ENCODE results near the gene STAG1. TPM values are rescaled to one million over a fixed set of nuclear protein-coding genes. Genes with fewer than 3 reads are reported as not detected.
"Not testable (repeated sequence)": the region's sequence is repeated elsewhere in the genome, so short reads cannot be mapped to it uniquely, and the experiment has no call there.

Gene STAG1
- total RNA-seq, 1 donor, result 58.6 TPM

DNA sequence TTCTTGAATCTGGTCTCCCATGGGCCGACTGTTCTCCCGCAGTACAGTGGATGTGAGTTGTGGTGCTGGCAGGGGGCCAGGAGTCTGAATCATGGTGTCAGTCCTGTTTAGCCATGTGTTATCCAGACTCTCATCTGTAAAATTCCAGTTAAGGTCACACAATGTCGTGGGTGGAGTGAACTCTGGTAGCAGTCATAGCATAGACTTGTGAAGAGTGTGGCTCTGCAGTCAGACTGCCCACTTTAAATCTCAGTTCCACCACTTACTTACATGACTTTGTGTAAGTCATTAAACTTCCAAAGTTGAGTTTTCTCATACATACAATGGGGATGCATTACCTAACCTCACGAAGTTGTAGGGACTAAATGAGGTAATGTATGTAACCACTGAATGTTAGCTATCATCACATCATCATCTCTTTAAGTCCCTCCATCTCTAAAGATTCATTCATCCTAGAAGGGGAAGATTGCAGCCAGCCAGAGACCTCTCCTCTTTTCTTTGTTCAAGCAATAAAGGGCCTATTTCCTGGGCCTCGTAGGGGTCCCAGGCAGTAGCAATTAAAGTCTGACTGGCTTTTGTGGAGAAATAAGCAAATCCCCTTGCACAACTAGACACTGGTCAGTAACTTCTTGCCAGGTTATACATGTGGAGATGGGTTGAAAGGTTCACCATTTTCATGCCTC, 408.2 kb downstream of the STAG1 start:
- Histone ChIP-seq H2AFZ (ENCODE audit: low read length) (no peak overlapping the region), H4K20me1 (ENCODE audit: insufficient read depth, low read length) (no peaks in the 10 kb centered on the region), H3K27ac (ENCODE audit: low read depth, low read length) (peak overlapping the region; percentile 78), H3K27me3 (ENCODE audit: insufficient read depth, low read length) (no peaks in the 10 kb centered on the region), H3K4me3 (ENCODE audit: insufficient read depth, low read length) (peak overlapping the region; percentile 12), H3K9me3 (ENCODE audit: low read depth, low read length) (no peaks in the 10 kb centered on the region), H3K4me1 (ENCODE audit: insufficient read depth, low read length) (peaks cover 16% of the 10 kb centered on the region), H3K36me3 (ENCODE audit: insufficient read depth, low read length) (peaks cover 3% of the 10 kb centered on the region), H3K79me2 (ENCODE audit: insufficient read depth, low read length) (no peaks in the 10 kb centered on the region), H3K4me2 (ENCODE audit: insufficient read depth, low read length) (peak overlapping the region; percentile 21)
- TF ChIP-seq, protein P1, sequence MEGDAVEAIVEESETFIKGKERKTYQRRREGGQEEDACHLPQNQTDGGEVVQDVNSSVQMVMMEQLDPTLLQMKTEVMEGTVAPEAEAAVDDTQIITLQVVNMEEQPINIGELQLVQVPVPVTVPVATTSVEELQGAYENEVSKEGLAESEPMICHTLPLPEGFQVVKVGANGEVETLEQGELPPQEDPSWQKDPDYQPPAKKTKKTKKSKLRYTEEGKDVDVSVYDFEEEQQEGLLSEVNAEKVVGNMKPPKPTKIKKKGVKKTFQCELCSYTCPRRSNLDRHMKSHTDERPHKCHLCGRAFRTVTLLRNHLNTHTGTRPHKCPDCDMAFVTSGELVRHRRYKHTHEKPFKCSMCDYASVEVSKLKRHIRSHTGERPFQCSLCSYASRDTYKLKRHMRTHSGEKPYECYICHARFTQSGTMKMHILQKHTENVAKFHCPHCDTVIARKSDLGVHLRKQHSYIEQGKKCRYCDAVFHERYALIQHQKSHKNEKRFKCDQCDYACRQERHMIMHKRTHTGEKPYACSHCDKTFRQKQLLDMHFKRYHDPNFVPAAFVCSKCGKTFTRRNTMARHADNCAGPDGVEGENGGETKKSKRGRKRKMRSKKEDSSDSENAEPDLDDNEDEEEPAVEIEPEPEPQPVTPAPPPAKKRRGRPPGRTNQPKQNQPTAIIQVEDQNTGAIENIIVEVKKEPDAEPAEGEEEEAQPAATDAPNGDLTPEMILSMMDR (IDR thresholded peaks at IDR 0.05; ENCODE audit: extremely low read depth, low read depth, low read length), result no peak
- DNase-seq (ENCODE audit: insufficient read length, low spot score, missing footprints), result peak; percentile 72

DNA sequence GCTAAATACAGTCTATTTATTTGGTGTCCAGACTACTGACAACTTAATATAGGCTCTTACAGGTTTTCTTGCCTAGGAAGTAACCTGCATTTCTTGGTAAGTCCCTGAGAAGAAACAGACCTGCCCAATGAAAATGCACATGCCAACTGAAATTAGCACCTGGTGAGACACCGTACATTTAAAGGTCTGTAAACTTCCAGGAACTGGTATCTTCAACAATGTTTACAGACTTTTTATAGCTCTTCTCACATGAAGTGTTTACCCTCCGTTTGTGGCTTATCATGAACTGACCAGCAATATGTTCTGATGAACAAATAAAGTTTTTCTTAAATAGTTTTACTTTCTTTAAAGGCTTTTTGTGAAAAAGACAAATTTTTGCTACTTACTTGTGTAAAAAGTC, 408.7 kb downstream of the STAG1 start:
- no peaks in the 10 kb centered on the region for H3K9me3 ChIP-seq (ENCODE audit: low read depth, low read length)
- peak overlapping the region; percentile 21 for H3K4me2 ChIP-seq (ENCODE audit: insufficient read depth, low read length)
- no peak for DNase-seq (ENCODE audit: insufficient read length, low spot score, missing footprints)
- no peak overlapping the region for H2AFZ ChIP-seq (ENCODE audit: low read length)
- H3K27ac ChIP-seq (ENCODE audit: low read depth, low read length), result peak overlapping the region; percentile 78
- peaks cover 16% of the 10 kb centered on the region for H3K4me1 ChIP-seq (ENCODE audit: insufficient read depth, low read length)
- no peaks in the 10 kb centered on the region for H4K20me1 ChIP-seq (ENCODE audit: insufficient read depth, low read length)
- no peak overlapping the region for H3K4me3 ChIP-seq (ENCODE audit: insufficient read depth, low read length)
- no peaks in the 10 kb centered on the region for H3K27me3 ChIP-seq (ENCODE audit: insufficient read depth, low read length)
- H3K79me2 ChIP-seq (ENCODE audit: insufficient read depth, low read length), result no peaks in the 10 kb centered on the region
- TF ChIP-seq, protein P1 (IDR thresholded peaks at IDR 0.05; ENCODE audit: extremely low read depth, low read depth, low read length), result no peak
- peaks cover 3% of the 10 kb centered on the region for H3K36me3 ChIP-seq (ENCODE audit: insufficient read depth, low read length)

DNA sequence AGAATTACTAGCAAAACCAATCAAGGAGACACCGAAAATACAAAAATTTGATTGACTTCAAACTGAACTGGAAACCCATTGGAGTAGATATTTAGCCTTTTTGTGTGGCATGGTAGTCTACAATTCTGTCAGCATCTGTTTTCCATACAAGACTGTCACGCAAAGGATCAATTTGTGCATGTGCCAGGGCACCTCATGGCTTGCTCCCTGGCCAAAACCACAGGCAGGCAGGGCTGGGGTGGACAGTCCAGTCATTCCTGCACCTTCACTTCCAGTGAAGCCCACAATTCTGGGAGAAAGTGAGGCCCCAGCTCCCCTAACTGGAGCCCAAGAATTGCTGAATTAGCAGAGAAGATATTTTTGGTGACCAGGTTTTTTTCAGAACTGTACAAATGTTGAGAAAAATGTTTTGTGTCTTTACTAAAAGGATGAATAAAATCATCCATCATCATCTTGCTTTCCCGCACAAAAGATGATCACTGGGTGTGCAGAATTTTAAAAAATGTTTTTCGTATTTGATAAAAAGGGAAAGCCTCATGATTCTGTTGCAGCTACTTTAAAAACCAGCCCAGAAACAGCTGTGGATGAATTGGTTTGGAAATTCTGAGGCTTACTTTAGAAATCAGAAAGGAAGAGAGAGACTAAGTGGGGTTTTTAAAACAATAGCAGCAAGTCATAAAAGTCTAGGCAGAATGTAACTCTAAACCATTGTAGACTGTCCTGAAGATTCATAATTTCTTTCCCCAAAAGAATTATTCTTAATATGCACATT, 415.7 kb downstream of the STAG1 start:
- H3K36me3 ChIP-seq (ENCODE audit: insufficient read depth, low read length), result peaks cover 7% of the 10 kb centered on the region
- H4K20me1 ChIP-seq (ENCODE audit: insufficient read depth, low read length), result no peaks in the 10 kb centered on the region
- H2AFZ ChIP-seq (ENCODE audit: low read length), result no peak overlapping the region
- H3K79me2 ChIP-seq (ENCODE audit: insufficient read depth, low read length), result no peaks in the 10 kb centered on the region
- no peak overlapping the region for H3K4me3 ChIP-seq (ENCODE audit: insufficient read depth, low read length)
- TF ChIP-seq, protein P1 (IDR thresholded peaks at IDR 0.05; ENCODE audit: extremely low read depth, low read depth, low read length), result no peak
- peak overlapping the region; percentile 76 for H3K27ac ChIP-seq (ENCODE audit: low read depth, low read length)
- DNase-seq (ENCODE audit: insufficient read length, low spot score, missing footprints), result peak; percentile 38
- peaks cover 48% of the 10 kb centered on the region for H3K4me1 ChIP-seq (ENCODE audit: insufficient read depth, low read length)
- H3K27me3 ChIP-seq (ENCODE audit: insufficient read depth, low read length), result no peaks in the 10 kb centered on the region
- H3K9me3 ChIP-seq (ENCODE audit: low read depth, low read length), result no peaks in the 10 kb centered on the region
- H3K4me2 ChIP-seq (ENCODE audit: insufficient read depth, low read length), result peak overlapping the region; percentile 54

DNA sequence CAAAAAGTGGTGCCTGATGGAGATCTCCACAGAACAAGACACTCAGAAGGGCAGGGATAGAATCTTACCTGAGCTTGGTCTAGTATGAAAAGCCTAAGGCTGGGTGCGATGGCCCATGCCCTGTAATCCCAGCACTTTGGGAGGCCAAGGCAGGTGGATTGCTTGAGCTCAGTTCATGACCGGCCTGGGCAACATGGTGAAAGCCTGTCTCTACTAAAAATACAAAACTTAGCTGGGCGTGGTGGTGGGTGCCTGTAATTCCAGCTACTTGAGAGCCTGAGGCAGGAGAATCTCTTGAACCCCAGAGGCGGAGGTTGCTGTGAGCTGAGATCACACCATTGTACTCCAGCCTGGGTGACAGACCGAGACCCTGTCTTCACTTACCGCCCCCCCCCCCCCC, 417.5 kb downstream of the STAG1 start:
- DNase-seq (ENCODE audit: insufficient read length, low spot score, missing footprints); H3K27ac ChIP-seq (ENCODE audit: low read depth, low read length); H3K36me3 ChIP-seq (ENCODE audit: insufficient read depth, low read length); H3K4me3 ChIP-seq (ENCODE audit: insufficient read depth, low read length); H3K27me3 ChIP-seq (ENCODE audit: insufficient read depth, low read length); H3K4me2 ChIP-seq (ENCODE audit: insufficient read depth, low read length); H4K20me1 ChIP-seq (ENCODE audit: insufficient read depth, low read length); H3K79me2 ChIP-seq (ENCODE audit: insufficient read depth, low read length); H2AFZ ChIP-seq (ENCODE audit: low read length); H3K9me3 ChIP-seq (ENCODE audit: low read depth, low read length): not testable (repeated sequence)
- H3K4me1 ChIP-seq (ENCODE audit: insufficient read depth, low read length), result peaks cover 48% of the 10 kb centered on the region
